GM21529 (cell line): ENCODE results near the gene DOK6.
"Not testable (repeated sequence)": the region's sequence is repeated elsewhere in the genome, so short reads cannot be mapped to it uniquely, and the experiment has no call there.

ENCODE experiments used
- ATAC-seq: cut with Tn5 transposase; IDR thresholded peaks from one replicate; pipeline ENCODE4 v1.9.1; 2021; ENCODE audit not compliant: unreplicated experiment

The DOK6 gene

DNA sequence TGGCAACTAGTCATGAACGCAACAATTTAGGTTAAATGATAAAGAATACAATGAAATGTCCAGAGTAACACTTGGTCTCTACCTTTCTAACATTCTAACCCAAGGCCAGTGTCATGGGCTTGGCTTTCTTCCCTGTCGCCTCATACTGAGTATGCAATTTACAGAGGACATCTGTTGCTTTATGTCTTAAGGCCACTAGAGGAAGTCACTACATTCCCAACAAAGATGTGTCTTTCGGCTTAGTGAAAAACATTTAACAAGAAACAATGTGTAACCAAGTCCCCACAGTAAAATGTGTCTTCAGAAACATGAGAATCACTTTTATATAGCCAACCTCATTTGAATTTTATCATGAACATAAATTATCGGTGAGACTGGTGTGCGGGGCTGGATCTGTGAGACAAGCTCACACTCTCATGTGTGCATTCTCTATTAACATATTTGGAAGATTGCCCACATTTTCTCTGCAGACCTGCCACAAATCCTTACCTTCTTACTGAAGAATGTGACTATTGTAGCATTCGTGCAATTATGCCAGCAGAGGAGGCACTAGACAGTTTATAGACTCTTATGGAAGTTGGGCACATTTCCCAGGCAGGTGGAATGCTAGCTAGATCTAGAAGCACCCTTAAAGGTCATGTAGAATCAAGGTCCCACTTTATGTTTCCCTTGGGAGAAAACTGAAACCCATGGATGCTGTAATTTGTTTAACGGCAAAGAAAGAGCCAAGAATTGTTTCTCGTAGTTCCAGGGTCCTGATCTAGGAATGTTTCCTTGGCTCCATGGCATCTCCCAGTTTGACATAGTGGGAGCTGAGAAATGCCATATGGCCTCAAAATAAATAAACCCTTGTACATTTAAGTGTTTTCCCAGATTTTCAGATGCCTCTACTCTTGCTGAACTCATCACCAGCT lies 445.2 kb downstream of the DOK6 start:
- no peak for ATAC-seq

GRCh38 chr18:69853051-69853450 lies 452.4 kb downstream of the DOK6 start:
- ATAC-seq: no peak

DNA sequence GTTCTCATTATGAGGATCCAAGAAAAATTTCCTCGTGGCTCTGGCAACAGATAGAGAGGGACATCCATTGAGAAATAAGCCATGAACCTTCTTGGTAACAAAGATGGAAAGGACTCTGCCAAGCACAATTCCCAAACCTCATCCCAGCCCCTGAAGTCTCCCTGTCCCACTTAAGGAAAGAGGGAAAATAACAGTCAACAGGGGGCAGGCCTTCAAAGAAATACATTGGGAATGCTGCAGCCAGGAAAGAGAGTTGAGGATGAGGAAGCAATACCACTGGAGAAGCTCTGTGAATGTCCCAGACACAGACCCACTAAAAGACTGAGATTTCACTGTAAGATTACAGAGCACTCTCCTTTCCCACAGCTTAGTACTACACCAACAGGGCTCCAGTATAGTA lies 453.8 kb downstream of the DOK6 start:
- ATAC-seq: no peak

DNA sequence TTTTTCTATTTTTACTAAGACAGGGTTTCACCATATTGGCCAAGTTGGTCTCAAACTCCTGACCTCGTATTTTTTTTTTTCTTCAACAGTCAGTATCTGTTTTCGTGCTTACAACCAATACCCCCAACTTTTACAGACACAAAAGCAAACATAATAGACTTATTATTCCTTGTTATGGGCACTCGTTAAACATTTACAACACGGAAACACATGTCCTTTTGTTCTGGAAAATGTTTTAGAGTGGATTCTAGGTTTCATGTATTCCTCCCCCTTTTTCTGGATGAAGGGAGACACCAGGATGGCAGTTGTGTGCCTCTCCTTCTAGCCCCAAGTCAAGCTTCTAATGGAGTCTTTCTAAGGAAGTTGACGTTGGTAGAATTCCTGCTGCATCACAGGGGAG lies 458.2 kb downstream of the DOK6 start:
- ATAC-seq: no peak

- peak; percentile 80 for ATAC-seq
Measured at GRCh38 chr18:69864802-69865201, 464.1 kb downstream of the DOK6 start.

- no peak for ATAC-seq
Measured at GRCh38 chr18:69865776-69866175, 465.1 kb downstream of the DOK6 start.

DNA sequence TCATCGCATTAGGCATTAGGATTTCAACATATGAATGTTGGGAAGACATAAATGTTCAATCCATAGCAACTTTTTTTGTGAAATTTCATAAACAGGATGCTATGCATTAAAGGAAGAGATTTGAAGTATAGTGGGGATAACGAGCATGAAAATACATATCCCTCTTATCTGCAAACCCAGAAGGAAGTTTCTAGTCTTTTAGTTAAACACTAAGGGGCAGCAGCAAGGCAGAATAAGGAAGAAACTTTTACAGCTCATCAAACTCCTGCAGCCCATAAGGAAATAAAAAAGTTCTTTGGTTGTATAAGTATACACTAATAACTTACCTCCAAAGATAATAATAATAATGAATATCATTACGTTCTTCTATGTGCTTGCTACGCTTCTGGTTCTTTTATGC lies 465.5 kb downstream of the DOK6 start:
- no peak for ATAC-seq

DNA sequence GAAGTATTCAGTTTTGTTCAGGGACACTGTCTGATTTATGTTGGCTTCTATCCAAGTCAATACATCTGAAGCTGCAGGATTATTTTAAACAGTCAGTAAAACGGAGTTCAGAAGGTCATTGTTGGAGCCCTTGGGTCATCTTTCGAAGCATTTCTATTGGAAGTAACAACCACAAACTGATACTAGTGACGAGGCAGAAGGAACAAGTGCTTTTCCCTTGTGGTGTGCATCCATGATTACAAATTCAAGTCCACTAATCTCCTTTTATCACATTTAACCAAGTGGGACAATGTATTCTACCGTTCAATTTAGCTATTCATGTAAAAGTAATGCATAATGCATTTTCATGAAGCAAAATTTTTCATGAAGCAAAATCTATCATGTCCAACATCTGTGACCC lies 470.0 kb downstream of the DOK6 start:
- ATAC-seq: no peak

DNA sequence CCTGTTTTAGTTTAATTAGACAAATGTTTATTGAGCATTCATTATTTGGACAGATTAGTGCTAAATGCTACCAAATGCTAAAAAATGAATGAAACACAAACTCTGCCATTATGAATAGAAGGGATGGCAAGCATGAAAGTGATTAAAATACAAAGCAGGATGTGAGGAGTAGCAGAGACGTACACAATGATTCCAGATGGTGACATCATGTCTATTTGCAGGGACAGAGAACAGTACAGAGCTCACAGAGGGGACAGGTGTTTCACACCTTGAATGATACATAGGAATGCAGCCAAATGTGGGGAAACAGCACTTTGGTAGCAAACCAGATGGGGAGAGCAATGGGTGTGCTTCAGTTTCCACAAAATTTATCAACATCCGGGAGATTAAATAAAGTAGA lies 470.7 kb downstream of the DOK6 start:
- no peak for ATAC-seq

DNA sequence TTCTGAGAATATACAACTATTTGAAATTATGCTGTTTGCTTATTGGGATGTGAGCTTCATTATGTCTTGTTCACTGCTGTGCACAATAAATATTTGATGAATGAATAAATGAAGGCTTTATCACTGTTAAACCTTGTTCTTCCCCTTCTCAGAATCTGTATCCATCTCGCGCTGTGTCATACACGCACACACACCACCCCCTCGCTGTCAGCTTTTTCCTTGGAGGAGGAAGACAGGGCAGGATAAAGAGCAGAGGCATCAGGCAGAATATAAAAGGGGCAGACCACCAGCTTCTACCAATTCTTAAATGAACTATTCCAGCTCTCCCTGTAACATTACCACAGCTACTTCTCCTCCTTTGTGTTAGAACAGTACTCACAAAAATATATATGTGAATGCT lies 472.0 kb downstream of the DOK6 start:
- no peak for ATAC-seq

DNA sequence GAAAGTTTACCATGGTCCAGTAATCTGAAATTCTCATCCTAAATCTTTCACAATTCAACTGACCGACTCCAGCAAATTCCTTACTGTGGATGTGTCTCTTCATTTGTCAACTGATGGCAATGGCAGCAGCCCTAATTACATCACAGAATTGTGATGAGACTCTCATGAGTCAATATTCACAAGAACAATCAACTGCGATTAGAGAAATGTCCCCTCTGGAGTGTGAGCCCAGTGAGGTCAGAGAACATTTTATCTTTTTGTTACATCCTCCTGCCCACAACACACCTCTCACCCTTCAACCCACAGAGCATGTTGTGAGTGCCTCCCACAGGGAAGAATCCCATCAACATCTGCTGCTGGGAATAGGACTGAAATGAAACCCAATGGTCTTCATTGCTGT lies 473.4 kb downstream of the DOK6 start:
- no peak for ATAC-seq

DNA sequence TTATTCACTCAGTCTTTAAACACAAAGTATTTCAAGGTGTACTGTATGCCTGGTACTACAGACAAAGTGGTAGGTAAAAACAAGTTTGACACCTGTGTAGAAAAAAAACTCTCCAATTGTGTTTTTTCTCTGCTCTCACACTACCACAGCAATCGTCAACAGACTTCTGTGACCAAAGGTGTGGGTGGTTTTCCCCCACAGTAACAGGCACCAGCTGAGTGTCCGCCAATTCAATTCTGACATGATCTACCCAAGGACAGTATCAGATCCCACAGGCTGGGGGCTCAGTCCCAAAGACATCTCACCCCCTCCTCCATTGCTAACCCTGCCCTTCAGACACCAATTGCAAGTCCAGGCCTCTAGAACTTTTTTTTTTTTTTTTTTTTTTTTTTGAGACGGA lies 475.8 kb downstream of the DOK6 start:
- ATAC-seq: no peak

DNA sequence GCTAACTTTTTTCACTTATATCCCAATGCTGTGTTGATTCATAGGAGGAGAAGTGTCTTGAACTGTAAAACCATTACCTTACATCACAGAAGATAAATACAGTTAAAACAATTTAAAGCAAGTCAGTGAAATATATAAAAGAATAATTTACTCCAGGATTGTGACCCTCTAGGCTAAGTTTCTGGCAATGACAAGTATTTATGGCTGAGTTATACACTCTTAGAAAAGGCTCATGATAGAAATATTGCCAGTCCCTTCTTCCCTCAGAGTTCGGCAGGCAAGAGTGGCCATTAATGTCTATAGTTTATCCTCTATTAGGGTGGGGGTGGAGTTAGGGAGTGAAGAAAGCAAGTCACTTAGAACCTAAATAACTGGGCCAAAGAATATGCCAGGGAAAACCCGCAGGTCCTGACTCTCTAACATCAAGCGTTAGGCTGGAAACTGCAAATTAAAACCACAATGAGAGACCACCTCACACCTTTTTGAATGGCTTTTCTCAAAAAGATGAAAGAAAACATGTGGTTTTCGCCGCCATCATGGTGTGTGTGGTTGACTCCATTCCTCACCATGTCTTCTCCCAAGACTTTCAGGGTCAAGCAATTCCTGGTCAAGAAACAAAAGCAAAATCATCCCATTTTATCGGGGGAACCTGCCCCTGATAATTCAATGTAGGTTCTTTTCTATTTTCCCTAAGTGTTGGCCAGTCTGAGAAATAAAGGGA lies 477.7 kb downstream of the DOK6 start:
- ATAC-seq: no peak

DNA sequence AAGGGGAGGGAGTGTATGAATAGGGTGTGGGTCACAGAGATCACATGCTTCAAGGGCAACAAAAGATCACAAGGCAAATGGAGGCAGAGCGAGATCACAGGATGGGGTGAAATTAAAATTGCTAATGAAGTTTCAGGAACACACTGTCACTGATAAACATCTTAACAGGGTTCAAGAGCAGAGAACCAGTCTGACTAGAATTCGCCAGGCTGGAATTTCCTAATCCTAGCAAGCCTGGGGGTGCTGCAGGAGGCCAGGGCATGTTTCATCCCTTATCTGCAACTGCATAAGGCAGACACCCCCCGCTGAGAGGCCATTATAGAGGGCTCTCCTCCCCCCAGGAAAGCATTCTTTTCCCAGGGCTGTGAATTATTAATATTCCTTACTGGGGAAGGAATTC lies 478.4 kb downstream of the DOK6 start:
- ATAC-seq: not testable (repeated sequence)

- no peak for ATAC-seq
Measured at GRCh38 chr18:69880083-69880482, 479.4 kb downstream of the DOK6 start.

- peak; percentile 45 for ATAC-seq
Measured at GRCh38 chr18:69882965-69883668, 482.4 kb downstream of the DOK6 start.

DNA sequence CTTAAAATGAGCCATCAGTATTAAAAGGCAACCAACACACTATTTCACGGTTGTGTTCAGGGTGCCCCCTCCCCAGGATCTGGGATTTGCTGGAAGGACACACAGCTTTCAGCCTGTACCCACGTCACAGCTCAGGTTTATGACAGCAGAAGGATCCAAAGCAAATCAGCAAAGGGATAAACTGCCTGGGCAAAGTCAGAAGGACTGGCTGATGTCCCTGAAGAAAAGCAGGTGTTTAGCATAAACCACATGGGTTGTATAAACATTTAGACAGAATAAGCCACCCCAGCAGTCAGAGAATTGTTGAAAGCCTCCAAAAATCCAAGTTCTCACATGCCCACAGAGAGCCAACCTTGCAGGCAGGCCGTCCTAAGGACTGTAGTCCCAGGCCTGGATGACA lies 483.1 kb downstream of the DOK6 start:
- no peak for ATAC-seq

DNA sequence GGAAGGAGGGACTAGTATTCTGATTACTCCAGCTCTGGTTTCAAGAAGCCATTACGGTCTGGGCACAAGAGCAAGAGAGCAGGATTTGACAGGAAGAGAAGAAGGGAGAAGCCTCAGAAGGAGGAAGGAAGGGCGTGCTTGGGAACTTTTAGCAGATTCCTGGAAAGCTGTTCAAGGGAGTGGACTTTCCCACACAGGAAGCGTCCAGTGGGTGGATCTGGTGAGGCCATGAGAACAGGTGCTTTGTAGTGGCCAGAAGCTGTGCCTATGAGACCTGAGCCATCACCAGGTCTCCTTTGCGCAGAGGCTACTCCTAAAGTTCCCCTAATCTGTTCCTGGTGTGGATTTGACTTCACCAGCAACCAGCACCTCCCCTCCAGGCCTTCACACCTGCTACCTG lies 484.7 kb downstream of the DOK6 start:
- ATAC-seq: no peak

GRCh38 chr18:69885841-69886531 lies 485.3 kb downstream of the DOK6 start:
- peak; percentile 76 for ATAC-seq

DNA sequence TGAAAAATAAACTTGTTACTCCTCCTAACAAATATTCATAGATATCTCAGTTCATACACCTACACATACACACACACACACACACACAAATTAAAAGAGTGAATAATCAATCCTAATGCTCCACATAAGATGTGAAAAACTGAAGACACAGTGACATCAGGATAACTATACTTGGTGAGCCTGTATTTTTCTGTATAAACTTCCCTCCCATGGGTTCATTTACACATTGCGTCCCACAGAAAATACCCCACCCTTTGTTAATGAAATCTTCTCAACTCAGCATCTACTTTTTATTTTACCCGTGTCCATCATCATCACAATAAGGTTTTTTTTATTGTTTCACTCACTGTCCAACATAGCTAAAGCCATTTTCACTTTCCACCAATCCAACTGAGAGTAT lies 486.6 kb downstream of the DOK6 start:
- no peak for ATAC-seq

- ATAC-seq: no peak
Measured at GRCh38 chr18:69889009-69889408, 488.3 kb downstream of the DOK6 start.
